Astrocyte (in vitro differentiated cells and primary cell): ENCODE data around the gene RPLP2. TPM values are rescaled to one million over a fixed set of nuclear protein-coding genes. Genes with fewer than 3 reads are reported as not detected.

Experiments
- DNase-seq: peaks from one replicate; pipeline ENCODE4 v3.0.0-alpha.2; 2010; ENCODE audit warnings: low read depth
- FAIRE-seq: peaks from 2 replicates; lab custom pipeline; 2011; peaks lifted over from hg19 to GRCh38; lab: Jason Lieb, UNC
- H2AFZ ChIP-seq: 2 replicates; pipeline ENCODE4 v1.6.0; 2012; ENCODE audit warnings: low read depth, low read length, inconsistent platforms
- H3K27ac ChIP-seq: 2 replicates; pipeline ENCODE4 v1.5.1; 2011; ENCODE audit warnings: low read depth, low read length, inconsistent platforms
- H3K27me3 ChIP-seq: 2 replicates; pipeline ENCODE4 v1.6.0; 2011; ENCODE audit warnings: low read length, inconsistent platforms; ENCODE audit not compliant: insufficient read depth
- H3K36me3 ChIP-seq: 2 replicates; pipeline ENCODE4 v1.5.1; 2011; ENCODE audit warnings: low read length, inconsistent platforms; ENCODE audit not compliant: insufficient read depth
- H3K4me1 ChIP-seq: 2 replicates; pipeline ENCODE4 v1.5.1; 2011; ENCODE audit warnings: low read length, inconsistent platforms; ENCODE audit not compliant: insufficient read depth
- H3K4me2 ChIP-seq: 2 replicates; pipeline ENCODE4 v1.6.0; 2012; ENCODE audit warnings: low read length, inconsistent platforms
- H3K4me3 ChIP-seq: 2 replicates; pipeline ENCODE4 v1.5.1; 2011; ENCODE audit warnings: low read depth, mild to moderate bottlenecking, low read length, inconsistent platforms; ENCODE audit not compliant: insufficient read depth
- H3K79me2 ChIP-seq: 2 replicates; pipeline ENCODE4 v1.6.0; 2012; ENCODE audit warnings: mild to moderate bottlenecking, low read length, inconsistent platforms; ENCODE audit not compliant: insufficient read depth
- H3K9ac ChIP-seq: 2 replicates; pipeline ENCODE4 v1.6.0; 2012; ENCODE audit warnings: mild to moderate bottlenecking, low read length, inconsistent platforms
- H3K9me3 ChIP-seq: 2 replicates; pipeline ENCODE4 v1.5.1; 2012; ENCODE audit warnings: low read depth, mild to moderate bottlenecking, low read length, inconsistent platforms; ENCODE audit not compliant: insufficient read depth
- H4K20me1 ChIP-seq: 2 replicates; pipeline ENCODE4 v1.6.0; 2012; ENCODE audit warnings: low read length, inconsistent platforms; ENCODE audit not compliant: insufficient read depth
- H3K27ac Mint-ChIP-seq: one replicate; pipeline ENCODE4 v1.8.0; 2021; ENCODE audit warnings: mild to moderate bottlenecking, mixed read lengths; ENCODE audit not compliant: unreplicated experiment
- H3K27me3 Mint-ChIP-seq: one replicate; pipeline ENCODE4 v1.8.0; 2021; ENCODE audit warnings: low read depth, mixed read lengths; ENCODE audit not compliant: unreplicated experiment
- H3K36me3 Mint-ChIP-seq: one replicate; pipeline ENCODE4 v1.8.0; 2021; ENCODE audit warnings: low read depth, mixed read lengths; ENCODE audit not compliant: unreplicated experiment
- H3K4me1 Mint-ChIP-seq: one replicate; pipeline ENCODE4 v1.8.0; 2021; ENCODE audit warnings: low read depth, mixed read lengths; ENCODE audit not compliant: unreplicated experiment
- H3K4me3 Mint-ChIP-seq: one replicate; pipeline ENCODE4 v1.8.0; 2021; ENCODE audit warnings: mild to moderate bottlenecking, moderate library complexity, mixed read lengths; ENCODE audit not compliant: unreplicated experiment
- H3K9me3 Mint-ChIP-seq: one replicate; pipeline ENCODE4 v1.8.0; 2021; ENCODE audit warnings: mild to moderate bottlenecking, mixed read lengths; ENCODE audit not compliant: unreplicated experiment
- EZH2 ChIP-seq: IDR thresholded peaks from 2 replicates; pipeline ENCODE4 v1.6.1; 2012; ENCODE audit warnings: mild to moderate bottlenecking, low read length, inconsistent platforms; ENCODE audit not compliant: insufficient read depth
- total RNA-seq: library from RNA; stranded (reverse); gene quantifications from 2 replicates; pipeline ENCODE4 v1.2.1, GENCODE V29; 2021
- TF ChIP-seq, protein P1 (sequence below): IDR thresholded peaks from 2 replicates; pipeline ENCODE4 v1.5.1; 2011; ENCODE audit warnings: low read depth, mild to moderate bottlenecking, inconsistent platforms, low read length, moderate library complexity; ENCODE audit not compliant: insufficient read depth

RPLP2 gene
- total RNA-seq, 1 donor from 2014 or later = 1,666 TPM

DNA sequence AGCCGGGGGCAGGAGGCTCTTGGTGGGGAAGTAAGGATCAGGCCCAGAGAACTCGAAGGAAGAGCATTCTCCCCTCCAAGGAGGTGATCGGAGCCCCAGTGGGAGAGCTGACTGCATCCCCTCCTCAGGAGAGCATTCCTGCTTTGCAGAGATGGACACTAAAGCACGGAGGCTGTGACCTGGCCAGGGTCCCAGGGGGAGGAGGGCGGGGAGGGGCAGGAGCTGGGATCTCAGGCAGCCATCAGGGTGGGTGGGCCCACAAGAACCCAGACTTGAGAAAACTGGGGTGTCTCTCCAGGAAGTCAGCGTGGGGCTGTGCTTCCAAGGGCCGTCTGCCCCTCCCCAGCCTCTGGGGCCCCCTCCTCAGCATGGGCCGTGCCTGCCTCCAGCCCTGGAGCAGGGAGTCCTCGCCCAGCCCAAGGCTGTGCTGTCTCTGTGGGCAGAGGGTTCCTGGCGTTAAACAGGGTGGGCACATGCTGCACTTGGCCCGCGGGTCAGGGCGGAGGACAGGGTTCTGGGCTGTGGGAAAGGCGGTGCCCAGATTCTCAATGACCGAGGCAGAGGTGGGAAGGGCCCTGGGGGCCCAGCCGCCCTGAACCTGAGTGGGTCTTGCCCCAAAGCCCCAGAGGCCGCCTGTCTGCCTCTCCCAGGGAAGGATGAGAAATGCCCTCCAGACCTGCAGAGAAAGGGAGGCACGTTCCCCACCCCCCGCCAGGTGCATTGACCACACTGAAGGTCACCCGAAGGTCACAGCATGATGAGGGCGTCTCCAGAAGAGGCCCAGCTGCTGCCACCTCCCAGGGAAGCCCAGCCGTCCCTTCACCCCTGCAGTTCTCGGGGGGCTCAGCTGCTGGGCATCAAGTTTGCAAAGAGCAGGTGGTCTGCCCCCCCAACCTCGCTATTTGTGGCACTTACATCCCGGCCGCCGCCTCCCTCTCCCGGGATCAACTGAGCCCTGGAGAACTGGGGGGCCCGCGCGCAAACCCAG lies 20.5 kb upstream of the RPLP2 start:
- Histone ChIP-seq H4K20me1 (peaks cover 22% of the 10 kb centered on the region), H3K27me3 (no peaks in the 10 kb centered on the region), H3K27ac (no peak overlapping the region), H3K9me3 (no peaks in the 10 kb centered on the region), H3K9ac (no peak overlapping the region), H3K4me3 (peak overlapping the region; percentile 23), H3K79me2 (no peaks in the 10 kb centered on the region), H3K4me2 (peak overlapping the region; percentile 55), H3K4me1 (no peaks in the 10 kb centered on the region), H2AFZ (no peak overlapping the region), H3K36me3 (no peaks in the 10 kb centered on the region)
- FAIRE-seq (no peak), DNase-seq (no peak)
- no peaks in the 10 kb centered on the region for H3K9me3 Mint-ChIP-seq
- H3K4me1 Mint-ChIP-seq = no peaks in the 10 kb centered on the region
- H3K36me3 Mint-ChIP-seq = peaks cover 2% of the 10 kb centered on the region
- peak overlapping the region; percentile 18 for H3K27ac Mint-ChIP-seq
- no peak overlapping the region for H3K4me3 Mint-ChIP-seq
- H3K27me3 Mint-ChIP-seq = no peaks in the 10 kb centered on the region
- no peak for TF ChIP-seq EZH2
- TF ChIP-seq, protein P1, sequence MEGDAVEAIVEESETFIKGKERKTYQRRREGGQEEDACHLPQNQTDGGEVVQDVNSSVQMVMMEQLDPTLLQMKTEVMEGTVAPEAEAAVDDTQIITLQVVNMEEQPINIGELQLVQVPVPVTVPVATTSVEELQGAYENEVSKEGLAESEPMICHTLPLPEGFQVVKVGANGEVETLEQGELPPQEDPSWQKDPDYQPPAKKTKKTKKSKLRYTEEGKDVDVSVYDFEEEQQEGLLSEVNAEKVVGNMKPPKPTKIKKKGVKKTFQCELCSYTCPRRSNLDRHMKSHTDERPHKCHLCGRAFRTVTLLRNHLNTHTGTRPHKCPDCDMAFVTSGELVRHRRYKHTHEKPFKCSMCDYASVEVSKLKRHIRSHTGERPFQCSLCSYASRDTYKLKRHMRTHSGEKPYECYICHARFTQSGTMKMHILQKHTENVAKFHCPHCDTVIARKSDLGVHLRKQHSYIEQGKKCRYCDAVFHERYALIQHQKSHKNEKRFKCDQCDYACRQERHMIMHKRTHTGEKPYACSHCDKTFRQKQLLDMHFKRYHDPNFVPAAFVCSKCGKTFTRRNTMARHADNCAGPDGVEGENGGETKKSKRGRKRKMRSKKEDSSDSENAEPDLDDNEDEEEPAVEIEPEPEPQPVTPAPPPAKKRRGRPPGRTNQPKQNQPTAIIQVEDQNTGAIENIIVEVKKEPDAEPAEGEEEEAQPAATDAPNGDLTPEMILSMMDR = no peak

DNA sequence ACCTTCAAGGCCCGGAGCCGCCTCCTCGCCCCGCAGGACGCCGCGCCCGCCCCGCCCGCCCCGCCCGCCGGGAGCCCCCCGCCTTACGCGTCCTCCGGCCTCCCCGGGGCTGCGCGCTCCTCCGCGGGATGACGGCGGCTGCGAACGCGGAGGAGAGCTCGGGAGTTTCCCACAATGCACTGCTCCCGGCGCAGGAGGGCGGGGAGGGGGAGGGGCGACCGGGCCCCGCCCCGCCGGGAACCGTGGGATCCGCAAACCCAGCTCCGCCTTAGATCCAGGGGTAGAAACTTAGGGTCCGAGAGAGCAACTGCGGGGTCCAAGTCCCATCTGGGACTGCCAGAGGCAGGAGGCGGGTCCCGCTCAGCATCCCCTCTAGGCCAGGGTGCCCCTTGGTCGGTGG lies 19.8 kb upstream of the RPLP2 start, which contains the start of gene CEND1:
Gene CEND1, minus strand, starts transcription at position 148 of the 400 bp plus-strand sequence. CDS start 1,514 bp downstream, outside the sequence.
- no peak for DNase-seq
- no peak within 1 kb of the TSS for H3K9ac ChIP-seq
- no peaks in the 10 kb centered on the region for H3K36me3 ChIP-seq
- H3K4me3 Mint-ChIP-seq = no peak within 1 kb of the TSS
- no peak within 1 kb of the TSS for H2AFZ ChIP-seq
- no peaks in the 10 kb centered on the region for H3K9me3 Mint-ChIP-seq
- H3K4me1 Mint-ChIP-seq = no peaks in the 10 kb centered on the region
- H4K20me1 ChIP-seq = peaks cover 28% of the 10 kb centered on the region
- H3K9me3 ChIP-seq = no peaks in the 10 kb centered on the region
- peak within 1 kb of the TSS; percentile 23 for H3K4me3 ChIP-seq
- TF ChIP-seq EZH2 = no peak
- TF ChIP-seq, protein P1 = no peak
- H3K4me2 ChIP-seq = peak within 1 kb of the TSS; percentile 55
- no peaks in the 10 kb centered on the region for H3K79me2 ChIP-seq
- FAIRE-seq = no peak
- no peaks in the 10 kb centered on the region for H3K27me3 ChIP-seq
- no peak within 1 kb of the TSS for H3K27ac Mint-ChIP-seq
- H3K27ac ChIP-seq = no peak within 1 kb of the TSS
- H3K4me1 ChIP-seq = no peaks in the 10 kb centered on the region
- H3K36me3 Mint-ChIP-seq = peaks cover 2% of the 10 kb centered on the region
- H3K27me3 Mint-ChIP-seq = no peaks in the 10 kb centered on the region
